GM13977 (cell line): ENCODE results near the gene HRC.

ENCODE experiments used
- DNase-seq: peaks from one replicate; pipeline ENCODE4 v3.0.0; 2012; ENCODE audit warnings: low spot score
- CTCF ChIP-seq: IDR thresholded peaks from 2 replicates; pipeline ENCODE4 v1.5.1; 2012; ENCODE audit warnings: mild to moderate bottlenecking, control low read depth; ENCODE audit not compliant: insufficient read depth; ENCODE audit errors: extremely low read depth, missing control alignments
- in situ Hi-C: fragments of 300-500 bp; cut with MboI; formaldehyde crosslinking; loops from one replicate; pipeline ENCODE4 v1.12.0; 2022; ENCODE audit warnings: low sequenced_read_pairs, low pct_unique_long_range_greater_than_20kb, mixed read lengths, inconsistent platforms; ENCODE audit not compliant: unreplicated experiment

HRC gene

GRCh38 chr19:49113762-49114629 lies 41.2 kb downstream of the HRC start, which contains the start of gene LIN7B:
Gene LIN7B, plus strand, starts transcription at chr19:49114370. Its CDS starts 35 bp downstream, at chr19:49114405.
- TF ChIP-seq CTCF = peak; percentile 74
- in situ Hi-C loops = no loop called here
- DNase-seq = peak; percentile 96

GRCh38 chr19:49111218-49111998 lies 43.8 kb downstream of the HRC start:
- in situ Hi-C loops = no loop called here
- DNase-seq = no peak
- no peak for TF ChIP-seq CTCF

- no peak for TF ChIP-seq CTCF
- in situ Hi-C loops = no loop called here
- no peak for DNase-seq
These were observed 44.6 kb downstream of the HRC start for GRCh38 chr19:49110567-49110966.

GRCh38 chr19:49109569-49110233 lies 45.5 kb downstream of the HRC start:
- in situ Hi-C loops = no loop called here
- DNase-seq = no peak

GRCh38 chr19:49109051-49109450 lies 46.1 kb downstream of the HRC start:
- TF ChIP-seq CTCF = no peak
- DNase-seq = no peak
- in situ Hi-C loops = no loop called here

More at GRCh38 chr19:49109569-49110233, 45.5 kb downstream of the HRC start:
- TF ChIP-seq CTCF = no peak

- in situ Hi-C loops = no loop called here
- no peak for TF ChIP-seq CTCF
- no peak for DNase-seq
These were observed 47.4 kb downstream of the HRC start for GRCh38 chr19:49107625-49108459.
